Activated gamma-delta T cell (primary cell): ENCODE measurements around the gene DNAAF6.

ENCODE experiments used
- DNase-seq: peaks from one replicate; lab custom pipeline; 2025; lab: John Stamatoyannopoulos, UW

DNAAF6 gene

DNA sequence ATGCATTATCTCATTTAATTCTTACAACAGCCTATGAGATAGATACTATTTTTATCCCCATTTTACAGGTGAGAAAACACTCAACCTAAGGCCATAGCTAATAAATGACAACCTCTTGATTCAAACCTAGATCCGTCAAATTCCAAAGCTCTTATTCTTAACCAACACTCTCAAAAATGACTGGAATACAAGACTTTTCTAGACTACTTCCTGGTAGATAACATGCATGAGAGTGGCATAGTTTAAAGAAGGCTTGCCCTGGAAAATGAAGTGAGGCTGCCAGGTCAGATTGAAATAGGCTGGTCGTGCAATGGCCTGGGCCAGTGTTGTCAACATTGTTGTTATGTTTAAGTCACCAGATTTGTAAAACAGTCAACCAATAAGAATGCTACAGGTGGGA lies 86.6 kb downstream of the DNAAF6 start:
- DNase-seq, result no peak
